Transverse colon (tissue), 4 donors: ENCODE data around the gene GPAT3.

Experiments used
- CTCF ChIP-seq, 5 experiments: fragments of 200-600 bp in 3 of 5; fragments of 450-650 bp in 2 of 5; sonication (generic) in 3 of 5; IDR thresholded peaks; 1 replicate in 2 of 5; 2 replicates in 3 of 5; pipeline ENCODE4 v1.5.1; 2016 to 2017; ENCODE audit warnings: antibody characterized with exemption in 5 of 5, inconsistent platforms in 3 of 5, mild to moderate bottlenecking in 2 of 5, moderate library complexity in 1 of 5
- EP300 ChIP-seq: sonication (generic); formaldehyde crosslinking; IDR thresholded peaks from one replicate; pipeline ENCODE4 v1.6.1; 2017; ENCODE audit warnings: antibody characterized with exemption, low read depth
- POLR2A ChIP-seq: fragments of 450-650 bp; IDR thresholded peaks from one replicate; pipeline ENCODE4 v1.6.1; 2016; ENCODE audit warnings: antibody characterized with exemption, mild to moderate bottlenecking, moderate library complexity
- POLR2AphosphoS5 ChIP-seq, 3 donors: sonication (generic); formaldehyde crosslinking; IDR thresholded peaks; one replicate each; pipeline ENCODE4 v1.6.1; 2016; ENCODE audit warnings: antibody characterized with exemption in 3 of 3

DNA sequence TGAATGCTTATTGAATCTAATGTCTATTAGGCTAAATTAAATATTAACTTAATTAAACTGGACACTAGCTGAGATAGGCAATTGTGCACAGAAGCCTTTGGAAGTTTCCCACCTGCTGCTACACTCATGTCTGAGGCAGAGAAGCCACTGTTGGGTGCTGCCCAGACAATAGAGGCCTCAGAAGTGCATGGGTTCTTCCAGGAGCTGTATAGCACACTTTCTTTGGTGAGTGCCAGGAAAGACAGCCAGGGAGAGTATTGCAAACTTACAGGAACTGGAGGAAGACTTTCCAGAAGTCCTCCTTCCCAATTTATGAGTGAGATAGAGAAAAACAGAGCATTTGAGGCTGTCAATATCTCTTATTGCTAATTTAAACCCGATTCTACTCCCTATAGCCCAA lies 89.9 kb downstream of the GPAT3 start:
- TF ChIP-seq CTCF (IDR thresholded peaks at IDR 0.05) (no peak), POLR2A (no peak), EP300 (no peak), POLR2AphosphoS5 (IDR thresholded peaks at IDR 0.05) (no peak)
